Endothelial cell of umbilical vein (primary cell): Measurements from ENCODE around the gene SVIL.
"Not testable (repeated sequence)": the region's sequence is repeated elsewhere in the genome, so short reads cannot be mapped to it uniquely, and the experiment has no call there.

Source experiments
- CTCF ChIP-seq, 2 donors: IDR thresholded peaks; 1 replicate in 1 of 2; 2 replicates in 1 of 2; pipeline ENCODE4 v1.5.1; 2011; ENCODE audit warnings: low read length in 2 of 2, mild to moderate bottlenecking in 2 of 2, moderate library complexity in 2 of 2, control low read depth in 1 of 2, inconsistent platforms in 1 of 2, low read depth in 1 of 2; ENCODE audit not compliant: insufficient read depth in 1 of 2; ENCODE audit errors: extremely low read depth in 1 of 2
- EZH2 ChIP-seq: IDR thresholded peaks from 2 replicates; pipeline ENCODE4 v1.6.1; 2012; ENCODE audit warnings: borderline replicate concordance, low read depth, mild to moderate bottlenecking, moderate library complexity, low read length, inconsistent platforms; ENCODE audit not compliant: severe bottlenecking
- GATA2 ChIP-seq: IDR thresholded peaks from 2 replicates; pipeline ENCODE4 v1.7.0; 2011; ENCODE audit warnings: low read depth, mild to moderate bottlenecking, moderate library complexity, mixed read lengths, low read length; ENCODE audit not compliant: insufficient read length, insufficient read depth
- POLR2A ChIP-seq: IDR thresholded peaks from 2 replicates; pipeline ENCODE4 v1.6.1; 2012; ENCODE audit warnings: low read depth, mild to moderate bottlenecking, control low read depth, low read length
- POLR2AphosphoS5 ChIP-seq: IDR thresholded peaks from 2 replicates; pipeline ENCODE4 v1.6.1; 2012; ENCODE audit warnings: low read depth, mild to moderate bottlenecking, control low read depth, low read length, moderate library complexity; ENCODE audit not compliant: insufficient read depth

DNA sequence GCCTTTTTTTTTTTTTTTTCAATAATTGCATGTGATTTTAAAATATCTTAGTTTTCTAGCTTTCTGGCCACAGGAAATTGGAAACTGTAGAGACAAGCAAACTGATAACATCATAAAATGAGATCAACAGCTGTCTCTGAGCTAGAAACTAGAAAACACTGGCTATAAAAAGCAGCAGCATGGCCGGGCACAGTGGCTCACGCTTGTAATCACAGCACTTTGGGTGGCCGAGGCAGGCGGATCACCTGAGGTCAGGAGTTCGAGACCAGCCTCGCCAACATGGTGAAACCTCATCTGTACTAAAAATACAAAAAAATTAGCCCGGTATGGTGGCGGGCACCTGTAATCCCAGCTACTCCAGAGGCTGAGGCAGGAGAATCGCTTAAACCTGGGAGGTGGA, 81.7 kb downstream of the SVIL start:
- not testable (repeated sequence) for TF ChIP-seq EZH2; POLR2A; CTCF (IDR thresholded peaks at IDR 0.05; ENCODE audit: extremely low read depth in 1 of 2, insufficient read depth in 1 of 2, low read depth in 1 of 2, low read length in 2 of 2); POLR2AphosphoS5; GATA2
